ENCODE data around the gene AGAP3. TPM values are rescaled to one million over a fixed set of nuclear protein-coding genes. Genes with fewer than 3 reads are reported as not detected.

Gene AGAP3
- total RNA-seq, 1 experiment from 2014 or later = 70.2 TPM

DNA sequence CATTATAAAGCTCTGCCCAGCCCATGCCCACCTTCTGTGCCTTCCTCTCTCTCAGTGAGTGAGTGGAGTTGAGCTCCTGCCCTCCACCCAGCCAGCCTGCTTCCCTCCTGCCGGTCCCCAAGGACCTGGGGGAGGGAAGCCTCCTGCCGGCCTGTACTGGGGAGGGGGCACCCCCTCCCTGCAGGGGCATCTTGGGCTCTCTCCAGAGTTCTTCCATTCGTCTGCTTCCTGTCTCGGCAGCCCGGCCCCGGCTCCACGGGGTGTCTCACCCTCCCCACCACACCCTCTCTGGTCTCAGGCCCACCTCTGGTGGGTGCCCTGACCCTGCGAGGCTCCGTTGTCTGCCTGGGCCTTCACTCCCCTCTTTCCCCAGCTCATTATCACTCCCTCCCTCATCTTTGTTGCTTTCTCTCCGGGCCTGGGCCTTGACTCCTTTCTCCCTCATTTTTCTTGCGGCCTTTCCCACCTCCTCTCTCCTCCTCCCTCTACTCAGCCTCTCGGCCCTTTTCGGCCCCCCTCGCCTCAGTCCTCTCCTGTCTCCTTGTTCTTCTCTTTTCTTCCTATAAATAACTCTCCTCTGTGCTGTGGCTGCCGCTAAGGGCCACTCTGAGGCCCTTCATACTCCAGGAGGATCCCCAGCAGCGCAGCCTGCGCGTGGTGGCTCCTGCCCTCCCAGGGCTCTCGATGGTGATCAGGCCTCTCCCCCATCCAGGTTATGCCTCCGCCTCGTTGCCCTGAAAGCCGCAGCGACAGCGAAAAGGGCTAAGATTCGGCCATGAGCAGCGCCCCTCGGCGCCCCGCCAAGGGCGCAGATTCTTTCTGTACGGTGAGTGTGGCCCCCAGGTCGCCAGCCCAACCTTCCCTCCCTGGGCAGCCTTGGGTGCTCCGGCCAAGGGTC is 24.8 kb upstream of the AGAP3 start:
- BruUV-seq (replicated peaks) = no TSS peak
- Mint-ChIP-seq H3K9me3 (ENCODE audit: unreplicated experiment) (no peaks in the 10 kb centered on the region), H3K27ac (ENCODE audit: unreplicated experiment) (peak overlapping the region; percentile 51), H3K27me3 (ENCODE audit: insufficient read depth, unreplicated experiment) (no peaks in the 10 kb centered on the region), H3K4me3 (ENCODE audit: unreplicated experiment) (peak overlapping the region; percentile 95), H3K36me3 (ENCODE audit: insufficient read depth, unreplicated experiment) (peaks cover 52% of the 10 kb centered on the region), H3K4me1 (ENCODE audit: low read depth, unreplicated experiment) (peaks cover 25% of the 10 kb centered on the region)
- Histone ChIP-seq H3K36me3 (ENCODE audit: control insufficient read depth, insufficient read depth, low read length) (peaks cover 5% of the 10 kb centered on the region), H3K9me3 (no peaks in the 10 kb centered on the region), H3K27me3 (replicated peaks; ENCODE audit: control insufficient read depth, insufficient read depth, low read length) (no peaks in the 10 kb centered on the region), H3K4me1 (peaks cover 30% of the 10 kb centered on the region), H3K4me3 (ENCODE audit: low read depth, low read length) (peak overlapping the region; percentile 0; the same call in 1 of the 2 replicates)
- POLR2A ChIA-PET = interaction anchor here (0.5 to 2.1 kb wide), 6 partner anchors 15 to 44 kb away, joined by 3 to 25 read pairs (median 14); partner anchors contain the start of genes ABCB8, FASTK and TMUB1
- intact Hi-C loops (cut with micrococcal nuclease; ENCODE audit: unreplicated experiment) = loop anchor here (1.0 kb wide), 3 partner anchors 19 to 52 kb away; partner anchors contain the start of genes ABCB8 and FASTK
- no peak for DNase-seq
- CTCF ChIA-PET = interaction anchor here (0.6 to 2.0 kb wide), 11 partner anchors 17 to 1553 kb away, joined by 3 to 21 read pairs (median 5); partner anchors contain the start of genes ABCB8 and FASTK
- TF ChIP-seq, protein P1, sequence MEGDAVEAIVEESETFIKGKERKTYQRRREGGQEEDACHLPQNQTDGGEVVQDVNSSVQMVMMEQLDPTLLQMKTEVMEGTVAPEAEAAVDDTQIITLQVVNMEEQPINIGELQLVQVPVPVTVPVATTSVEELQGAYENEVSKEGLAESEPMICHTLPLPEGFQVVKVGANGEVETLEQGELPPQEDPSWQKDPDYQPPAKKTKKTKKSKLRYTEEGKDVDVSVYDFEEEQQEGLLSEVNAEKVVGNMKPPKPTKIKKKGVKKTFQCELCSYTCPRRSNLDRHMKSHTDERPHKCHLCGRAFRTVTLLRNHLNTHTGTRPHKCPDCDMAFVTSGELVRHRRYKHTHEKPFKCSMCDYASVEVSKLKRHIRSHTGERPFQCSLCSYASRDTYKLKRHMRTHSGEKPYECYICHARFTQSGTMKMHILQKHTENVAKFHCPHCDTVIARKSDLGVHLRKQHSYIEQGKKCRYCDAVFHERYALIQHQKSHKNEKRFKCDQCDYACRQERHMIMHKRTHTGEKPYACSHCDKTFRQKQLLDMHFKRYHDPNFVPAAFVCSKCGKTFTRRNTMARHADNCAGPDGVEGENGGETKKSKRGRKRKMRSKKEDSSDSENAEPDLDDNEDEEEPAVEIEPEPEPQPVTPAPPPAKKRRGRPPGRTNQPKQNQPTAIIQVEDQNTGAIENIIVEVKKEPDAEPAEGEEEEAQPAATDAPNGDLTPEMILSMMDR (IDR thresholded peaks at IDR 0.05; ENCODE audit: insufficient read depth in 1 of 2, low read depth in 1 of 2, low read length in 1 of 2, severe bottlenecking in 1 of 2, unreplicated experiment in 1 of 2) = no peak

DNA sequence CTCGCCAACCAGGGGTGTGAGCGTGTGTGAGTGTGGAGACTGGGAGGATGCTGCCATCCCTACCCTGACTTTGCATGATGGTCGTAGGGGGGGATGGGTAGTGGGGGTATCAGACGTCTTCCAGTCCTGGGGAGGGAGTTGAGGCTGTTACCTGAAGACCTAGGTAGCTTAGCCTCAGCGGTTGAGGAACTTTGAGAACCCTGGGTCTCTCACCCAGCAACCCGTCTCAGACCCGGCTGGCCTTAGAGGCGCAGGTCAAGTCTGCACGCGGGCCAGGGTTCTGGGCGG is 24.2 kb upstream of the AGAP3 start:
- H3K27me3 ChIP-seq (replicated peaks; ENCODE audit: control insufficient read depth, insufficient read depth, low read length) = no peaks in the 10 kb centered on the region
- H3K27ac Mint-ChIP-seq (ENCODE audit: unreplicated experiment) = peak overlapping the region; percentile 51
- peaks cover 56% of the 10 kb centered on the region for H3K36me3 Mint-ChIP-seq (ENCODE audit: insufficient read depth, unreplicated experiment)
- peak overlapping the region; percentile 0; the same call in 1 of the 2 replicates for H3K4me3 ChIP-seq (ENCODE audit: low read depth, low read length)
- H3K4me1 ChIP-seq = peaks cover 29% of the 10 kb centered on the region
- ChIA-PET CTCF (interaction anchor here (0.6 to 2.0 kb wide), 10 partner anchors 18 to 1554 kb away, joined by 3 to 21 read pairs (median 6); partner anchors contain the start of genes ABCB8 and FASTK), POLR2A (interaction anchor here (0.5 to 2.1 kb wide), 8 partner anchors 14 to 165 kb away, joined by 3 to 25 read pairs (median 6); partner anchors contain the start of genes ABCB8, ABCF2, FASTK and TMUB1)
- no peaks in the 10 kb centered on the region for H3K27me3 Mint-ChIP-seq (ENCODE audit: insufficient read depth, unreplicated experiment)
- intact Hi-C loops (cut with micrococcal nuclease; ENCODE audit: unreplicated experiment) = loop anchor here (1.0 kb wide), 3 partner anchors 18 to 51 kb away; partner anchors contain the start of genes ABCB8 and FASTK
- no peak for DNase-seq
- peaks cover 5% of the 10 kb centered on the region for H3K36me3 ChIP-seq (ENCODE audit: control insufficient read depth, insufficient read depth, low read length)
- BruUV-seq (replicated peaks) = no TSS peak
- TF ChIP-seq, protein P1 (IDR thresholded peaks at IDR 0.05; ENCODE audit: insufficient read depth in 1 of 2, low read depth in 1 of 2, low read length in 1 of 2, severe bottlenecking in 1 of 2, unreplicated experiment in 1 of 2) = no peak
- H3K9me3 Mint-ChIP-seq (ENCODE audit: unreplicated experiment) = no peaks in the 10 kb centered on the region
- peaks cover 19% of the 10 kb centered on the region for H3K4me1 Mint-ChIP-seq (ENCODE audit: low read depth, unreplicated experiment)
- H3K4me3 Mint-ChIP-seq (ENCODE audit: unreplicated experiment) = peak overlapping the region; percentile 95
- no peaks in the 10 kb centered on the region for H3K9me3 ChIP-seq

Measured in Caco-2 (cell line).